GM12872 (cell line): ENCODE measurements around the gene FADS1.
A peak's percentile ranks its signal among the peaks of the same experiment; 100 is the strongest.

Experiments used
- TF ChIP-seq, protein P1 (sequence below): IDR thresholded peaks from 3 replicates; pipeline ENCODE4 v1.5.1; 2011; ENCODE audit warnings: low read depth, mild to moderate bottlenecking, low read length, moderate library complexity; ENCODE audit not compliant: insufficient read depth

Gene FADS1

DNA sequence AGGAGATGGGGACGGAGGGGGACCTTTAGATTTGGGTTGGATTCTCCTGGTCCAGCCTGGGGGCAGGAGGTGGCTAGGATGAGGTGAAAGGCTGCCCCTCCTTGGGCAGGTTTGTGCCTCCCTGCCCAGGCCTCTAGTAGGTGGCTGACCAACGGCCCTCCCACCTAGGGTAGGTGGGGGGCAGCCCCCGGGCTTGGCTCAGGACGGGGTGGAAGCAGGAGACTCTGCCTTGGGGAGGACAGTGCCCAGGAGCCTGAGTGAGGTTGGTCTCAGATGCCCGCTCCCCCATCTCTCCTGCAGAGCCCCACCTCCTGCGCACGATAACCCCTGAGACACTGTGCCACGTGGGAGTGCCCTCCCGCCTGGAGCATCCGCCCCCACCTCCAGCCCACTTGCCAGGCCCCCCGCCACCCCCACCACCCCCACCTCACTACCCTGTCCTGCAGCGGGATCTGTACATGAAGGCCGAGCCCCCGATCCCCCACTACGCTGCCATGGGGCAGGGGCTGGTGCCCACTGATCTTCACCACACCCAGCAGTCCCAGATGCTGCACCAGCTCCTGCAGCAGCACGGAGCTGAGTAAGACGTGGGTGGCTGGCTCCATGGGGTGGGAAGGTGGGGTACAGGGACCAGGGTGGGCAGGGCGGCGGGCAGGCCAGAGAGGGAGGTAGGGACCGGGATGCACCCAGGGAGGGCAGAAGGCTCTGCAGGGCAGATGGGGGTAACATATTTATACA lies 46.7 kb downstream of the FADS1 start:
- TF ChIP-seq, protein P1, sequence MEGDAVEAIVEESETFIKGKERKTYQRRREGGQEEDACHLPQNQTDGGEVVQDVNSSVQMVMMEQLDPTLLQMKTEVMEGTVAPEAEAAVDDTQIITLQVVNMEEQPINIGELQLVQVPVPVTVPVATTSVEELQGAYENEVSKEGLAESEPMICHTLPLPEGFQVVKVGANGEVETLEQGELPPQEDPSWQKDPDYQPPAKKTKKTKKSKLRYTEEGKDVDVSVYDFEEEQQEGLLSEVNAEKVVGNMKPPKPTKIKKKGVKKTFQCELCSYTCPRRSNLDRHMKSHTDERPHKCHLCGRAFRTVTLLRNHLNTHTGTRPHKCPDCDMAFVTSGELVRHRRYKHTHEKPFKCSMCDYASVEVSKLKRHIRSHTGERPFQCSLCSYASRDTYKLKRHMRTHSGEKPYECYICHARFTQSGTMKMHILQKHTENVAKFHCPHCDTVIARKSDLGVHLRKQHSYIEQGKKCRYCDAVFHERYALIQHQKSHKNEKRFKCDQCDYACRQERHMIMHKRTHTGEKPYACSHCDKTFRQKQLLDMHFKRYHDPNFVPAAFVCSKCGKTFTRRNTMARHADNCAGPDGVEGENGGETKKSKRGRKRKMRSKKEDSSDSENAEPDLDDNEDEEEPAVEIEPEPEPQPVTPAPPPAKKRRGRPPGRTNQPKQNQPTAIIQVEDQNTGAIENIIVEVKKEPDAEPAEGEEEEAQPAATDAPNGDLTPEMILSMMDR = no peak

DNA sequence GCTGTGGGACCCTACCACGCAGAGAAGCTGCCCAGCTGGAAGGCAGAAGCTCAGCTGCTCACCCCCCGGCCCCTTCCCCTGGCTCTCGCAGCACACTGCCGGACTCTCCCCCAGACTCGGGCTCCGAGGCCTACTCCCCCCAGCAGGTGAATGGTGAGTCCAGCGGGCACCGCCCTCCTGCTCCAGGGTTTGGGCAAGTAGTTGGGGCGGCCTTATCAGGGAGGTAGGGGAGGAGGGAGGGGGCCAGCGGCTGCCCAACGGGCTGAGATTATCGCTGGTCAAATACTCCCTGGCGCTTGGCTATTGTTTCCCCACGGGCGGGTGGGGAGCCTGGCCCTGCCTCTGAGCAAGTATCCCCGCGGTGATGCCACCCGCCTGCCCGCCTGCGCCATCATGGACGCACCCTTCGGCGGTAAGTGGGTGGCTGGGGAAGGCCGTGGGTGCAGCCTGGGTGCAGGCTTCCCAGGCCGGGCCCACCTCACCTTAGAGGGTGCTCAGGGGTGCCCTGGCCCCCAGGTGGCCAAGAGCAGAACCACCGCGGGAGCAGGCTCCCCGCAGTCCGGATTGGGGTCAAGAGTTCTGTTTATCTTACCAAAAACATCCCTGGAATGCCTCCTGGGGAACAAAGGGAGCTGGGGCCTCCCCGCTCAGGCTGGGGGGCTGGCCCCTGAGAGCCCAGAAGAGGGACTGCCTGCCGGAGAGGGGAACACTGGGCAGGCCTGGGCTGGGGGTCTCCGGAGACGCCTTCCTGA lies 47.5 kb downstream of the FADS1 start:
- TF ChIP-seq, protein P1 = peak; percentile 32; the same call in 1 of the 3 replicates

DNA sequence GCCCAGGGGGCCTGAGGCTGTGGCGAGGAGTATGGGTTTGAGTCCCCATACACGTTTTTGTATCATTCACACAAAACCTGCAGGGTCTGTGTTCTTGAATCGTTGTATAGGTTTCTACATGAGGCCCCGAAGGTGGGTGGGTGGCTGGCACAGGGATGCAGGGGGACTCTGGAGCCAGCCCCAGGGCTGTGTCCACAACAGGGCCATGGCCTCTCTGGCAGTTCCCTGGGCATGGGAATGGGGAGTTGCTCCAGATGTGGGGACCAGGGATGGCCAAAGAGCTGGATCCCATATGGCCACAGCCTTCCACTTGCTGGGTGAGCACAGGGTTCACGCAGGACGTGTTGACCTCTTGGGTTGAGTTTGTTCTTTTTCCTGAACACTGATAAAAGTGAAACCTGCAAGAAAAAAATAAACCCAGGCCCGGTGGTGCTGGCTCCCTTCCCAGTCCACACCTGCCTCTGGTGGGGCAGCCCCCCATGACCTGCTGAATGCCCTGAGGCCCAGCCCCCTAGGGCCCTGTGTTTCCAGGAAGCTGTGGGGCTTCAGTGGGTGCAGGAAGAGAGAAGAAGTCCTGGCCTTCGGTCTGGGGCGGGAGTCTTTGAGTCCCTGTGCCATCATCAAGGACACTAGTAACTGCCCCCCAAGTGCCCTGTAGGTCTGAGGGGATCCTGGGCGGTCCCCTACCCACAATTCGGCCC lies 48.3 kb downstream of the FADS1 start:
- TF ChIP-seq, protein P1 = no peak

DNA sequence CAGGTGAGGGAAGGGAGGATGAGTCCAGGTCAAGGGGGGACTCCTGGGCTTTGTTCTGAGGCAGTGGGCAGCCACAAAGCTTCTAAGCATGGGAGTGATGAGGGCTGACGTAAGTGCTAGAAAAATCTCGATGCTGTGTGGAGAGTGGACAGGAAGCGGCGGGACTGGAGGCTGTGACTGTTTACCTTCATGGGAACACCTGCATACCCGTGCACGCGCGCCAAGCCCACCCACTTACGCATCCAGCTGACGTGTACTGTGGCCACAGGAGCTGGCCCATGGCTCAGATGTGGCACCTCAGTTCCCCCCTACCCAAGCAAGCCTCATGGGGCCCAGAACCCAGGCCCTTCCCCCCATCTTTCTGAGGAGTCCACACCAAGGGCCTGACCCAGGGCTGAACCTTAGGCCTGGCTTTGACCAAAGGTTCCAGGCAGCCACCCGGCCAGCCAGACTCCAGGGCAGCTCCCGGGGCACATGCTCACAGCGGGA lies 50.4 kb downstream of the FADS1 start:
- TF ChIP-seq, protein P1 = no peak

DNA sequence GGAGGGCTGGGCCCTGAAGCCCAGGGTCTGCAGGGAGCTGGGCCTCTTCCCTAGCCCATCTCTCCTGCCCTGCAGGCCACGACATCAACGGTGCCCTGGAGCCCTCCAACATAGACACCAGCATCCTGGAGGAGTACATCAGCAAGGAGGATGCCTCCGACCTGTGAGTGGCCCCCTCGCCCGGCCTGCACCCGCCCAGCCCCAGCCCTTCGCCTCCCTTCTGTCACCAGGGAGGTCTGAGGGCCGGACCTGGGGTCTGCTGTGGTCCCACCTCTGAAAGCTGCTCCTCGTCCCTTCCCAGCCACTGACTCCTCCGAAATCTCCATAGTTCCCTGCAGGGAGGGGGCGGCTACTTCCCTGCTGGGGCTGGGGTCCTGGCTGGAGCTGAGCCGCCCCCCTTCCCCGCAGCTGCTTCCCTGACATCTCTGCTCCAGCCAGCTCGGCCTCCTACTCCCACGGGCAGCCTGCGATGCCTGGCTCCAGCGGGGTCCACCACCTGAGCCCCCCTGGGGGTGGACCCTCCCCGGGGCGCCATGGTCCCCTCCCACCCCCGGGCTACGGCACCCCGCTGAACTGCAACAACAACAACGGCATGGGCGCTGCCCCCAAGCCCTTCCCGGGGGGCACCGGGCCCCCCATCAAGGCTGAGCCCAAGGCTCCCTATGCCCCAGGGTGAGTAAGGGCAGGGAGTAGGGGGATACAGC lies 51.1 kb downstream of the FADS1 start:
- TF ChIP-seq, protein P1 = no peak

DNA sequence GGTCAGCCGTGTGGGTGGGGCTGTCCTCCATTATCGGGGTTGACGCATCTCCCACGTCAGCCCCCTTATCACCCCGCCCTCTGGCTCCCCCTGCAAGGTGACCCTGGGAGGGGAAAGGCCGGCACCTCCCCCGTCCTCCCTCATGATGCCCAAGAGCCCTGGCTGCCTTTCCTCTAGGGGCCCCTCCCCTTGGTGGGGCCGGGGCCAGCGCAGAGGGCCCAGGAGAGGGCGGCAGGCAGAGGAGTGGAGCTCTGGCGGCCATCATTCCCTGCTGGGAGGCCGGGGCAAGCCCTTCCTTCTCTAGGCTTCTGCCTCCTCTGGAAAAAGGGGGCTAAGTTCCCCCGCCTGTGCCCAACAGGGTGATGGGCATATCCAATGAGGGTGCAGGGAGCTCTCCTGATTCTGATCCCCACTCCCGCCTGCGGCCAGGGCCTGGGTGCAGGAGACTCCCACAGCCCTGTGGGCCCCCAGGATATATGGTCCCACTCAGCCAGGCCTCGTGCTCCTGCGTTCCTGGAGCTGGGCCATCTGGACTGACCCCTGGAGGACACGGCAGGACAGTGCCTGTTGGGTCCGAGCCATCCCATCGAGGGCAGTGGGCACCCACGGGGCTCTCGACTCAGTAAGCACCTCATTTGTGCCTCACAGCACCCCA lies 52.1 kb downstream of the FADS1 start:
- TF ChIP-seq, protein P1 = no peak
